ENCODE results near the gene MSANTD3. TPM values are rescaled to one million over a fixed set of nuclear protein-coding genes. Genes with fewer than 3 reads are reported as not detected.
A peak's percentile ranks its signal among the peaks of the same experiment; 100 is the strongest.

Gene MSANTD3
- total and polyA plus RNA-seq, 7 donors = 15.2 to 59.4 (median 25.6) TPM

DNA sequence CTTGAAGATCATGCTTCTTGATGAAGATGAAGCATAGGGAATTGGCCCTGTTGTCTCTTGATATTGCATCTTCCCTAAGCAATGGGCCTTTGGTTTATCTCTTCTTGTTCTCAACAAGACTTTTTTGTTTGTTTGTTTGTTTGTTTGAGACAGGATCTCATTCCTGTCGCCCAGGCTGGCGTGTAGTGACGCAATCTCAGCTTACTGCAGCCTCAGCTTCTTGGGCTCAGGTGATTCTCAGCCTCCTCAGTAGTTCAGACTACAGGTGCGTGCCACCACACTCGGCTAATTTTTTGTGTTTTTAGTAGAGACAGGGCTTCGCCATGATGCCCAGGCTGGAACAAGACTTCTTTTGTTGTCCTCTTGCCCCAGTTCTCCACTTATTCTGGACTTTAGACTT is 51.2 kb downstream of the MSANTD3 start:
- Histone ChIP-seq H3K27me3 (ENCODE audit: insufficient read depth in 3 of 3, low read length in 2 of 3) (peaks cover 0 to 4% (median 0%) of the 10 kb centered on the region in 3 donors), H3K27ac (no peak overlapping the region), H3K36me3 (ENCODE audit: insufficient read depth in 1 of 2, low read depth in 1 of 2) (no peaks in the 10 kb centered on the region), H3K9me3 (peaks cover 5% of the 10 kb centered on the region), H3K4me3 (no peak overlapping the region), H3K4me1 (no peaks in the 10 kb centered on the region)
- intact Hi-C loops (cut with DNase I) = loop anchor here in 1 of 2 donors (10.0 kb wide), 1 partner anchor 117 kb away; no protein-coding TSS in a partner anchor
- DNase-seq = no peak
- 93 to 96% (median 94%) methylated on average over 6 of the region's 6 CpGs for WGBS, 3 donors
- TF ChIP-seq, protein P1, sequence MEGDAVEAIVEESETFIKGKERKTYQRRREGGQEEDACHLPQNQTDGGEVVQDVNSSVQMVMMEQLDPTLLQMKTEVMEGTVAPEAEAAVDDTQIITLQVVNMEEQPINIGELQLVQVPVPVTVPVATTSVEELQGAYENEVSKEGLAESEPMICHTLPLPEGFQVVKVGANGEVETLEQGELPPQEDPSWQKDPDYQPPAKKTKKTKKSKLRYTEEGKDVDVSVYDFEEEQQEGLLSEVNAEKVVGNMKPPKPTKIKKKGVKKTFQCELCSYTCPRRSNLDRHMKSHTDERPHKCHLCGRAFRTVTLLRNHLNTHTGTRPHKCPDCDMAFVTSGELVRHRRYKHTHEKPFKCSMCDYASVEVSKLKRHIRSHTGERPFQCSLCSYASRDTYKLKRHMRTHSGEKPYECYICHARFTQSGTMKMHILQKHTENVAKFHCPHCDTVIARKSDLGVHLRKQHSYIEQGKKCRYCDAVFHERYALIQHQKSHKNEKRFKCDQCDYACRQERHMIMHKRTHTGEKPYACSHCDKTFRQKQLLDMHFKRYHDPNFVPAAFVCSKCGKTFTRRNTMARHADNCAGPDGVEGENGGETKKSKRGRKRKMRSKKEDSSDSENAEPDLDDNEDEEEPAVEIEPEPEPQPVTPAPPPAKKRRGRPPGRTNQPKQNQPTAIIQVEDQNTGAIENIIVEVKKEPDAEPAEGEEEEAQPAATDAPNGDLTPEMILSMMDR (IDR thresholded peaks at IDR 0.05) = no peak
- no peak for ATAC-seq

GRCh38 chr9:100479820-100480219 is 52.9 kb downstream of the MSANTD3 start:
- no peaks in the 10 kb centered on the region for H3K27me3 ChIP-seq (ENCODE audit: insufficient read depth in 3 of 3, low read length in 2 of 3)
- H3K36me3 ChIP-seq (ENCODE audit: insufficient read depth in 1 of 2, low read depth in 1 of 2) = no peaks in the 10 kb centered on the region
- no peak overlapping the region for H3K4me3 ChIP-seq
- no peak for DNase-seq
- ATAC-seq = no peak
- no peaks in the 10 kb centered on the region for H3K4me1 ChIP-seq
- TF ChIP-seq, protein P1 (IDR thresholded peaks at IDR 0.05) = no peak
- 82 to 97% (median 88%) methylated on average over 2 of the region's 2 CpGs for WGBS, 3 donors
- intact Hi-C loops (cut with DNase I) = loop anchor here in 1 of 2 donors (10.0 kb wide), 1 partner anchor 115 kb away; no protein-coding TSS in a partner anchor
- H3K27ac ChIP-seq = no peak overlapping the region
- H3K9me3 ChIP-seq = peaks cover 5% of the 10 kb centered on the region

- Histone ChIP-seq H3K4me1 (no peaks in the 10 kb centered on the region), H3K9me3 (no peaks in the 10 kb centered on the region), H3K27me3 (ENCODE audit: insufficient read depth in 3 of 3, low read length in 2 of 3) (no peaks in the 10 kb centered on the region), H3K4me3 (no peak overlapping the region), H3K27ac (no peak overlapping the region), H3K36me3 (ENCODE audit: insufficient read depth in 1 of 2, low read depth in 1 of 2) (no peaks in the 10 kb centered on the region)
- intact Hi-C loops (cut with DNase I) = no loop called here
- DNase-seq = no peak
- TF ChIP-seq, protein P1 (IDR thresholded peaks at IDR 0.05) = no peak
- ATAC-seq = no peak
- WGBS, 3 donors = 53 to 54% (median 53%) methylated on average over 1 of the region's 1 CpG
Measured at GRCh38 chr9:100485196-100485595, 58.3 kb downstream of the MSANTD3 start.

GRCh38 chr9:100486479-100487176 is 59.7 kb downstream of the MSANTD3 start:
- ATAC-seq (peak in 2 of 4 donors; percentile 61 to 69), DNase-seq (no peak)
- H3K4me3 ChIP-seq = no peak overlapping the region
- 82 to 87% (median 84%) methylated on average over 10 of the region's 10 CpGs for WGBS, 3 donors
- no peak overlapping the region for H3K27ac ChIP-seq
- H3K27me3 ChIP-seq (ENCODE audit: insufficient read depth in 3 of 3, low read length in 2 of 3) = no peaks in the 10 kb centered on the region
- TF ChIP-seq, protein P1 (IDR thresholded peaks at IDR 0.05) = no peak
- intact Hi-C loops (cut with DNase I) = no loop called here
- H3K36me3 ChIP-seq (ENCODE audit: insufficient read depth in 1 of 2, low read depth in 1 of 2) = no peaks in the 10 kb centered on the region
- H3K9me3 ChIP-seq = no peaks in the 10 kb centered on the region
- H3K4me1 ChIP-seq = no peaks in the 10 kb centered on the region
